ENCODE results near the gene STING1.
A peak's percentile ranks its signal among the peaks of the same experiment; 100 is the strongest.

The STING1 gene

GRCh38 chr5:139439013-139439903 is 43.3 kb downstream of the STING1 start, which contains the start of gene DNAJC18:
TSS of gene DNAJC18 (minus strand) at chr5:139439525. CDS start at chr5:139439445, 80 bp downstream.
- Histone ChIP-seq H4K20me1 (ENCODE audit: insufficient read depth, low read length, poor library complexity, severe bottlenecking) (no peaks in the 10 kb centered on the region), H3K79me2 (ENCODE audit: insufficient read depth, low read length) (no peaks in the 10 kb centered on the region), H3K9me3 (ENCODE audit: insufficient read depth, low read depth, low read length) (no peaks in the 10 kb centered on the region), H3K4me2 (ENCODE audit: low read depth, low read length, poor library complexity, severe bottlenecking) (peak within 1 kb of the TSS; percentile 96), H3K4me1 (ENCODE audit: insufficient read depth, low read length, poor library complexity, severe bottlenecking) (peaks cover 43% of the 10 kb centered on the region), H3K4me3 (ENCODE audit: low read length, poor library complexity, severe bottlenecking) (peak within 1 kb of the TSS; percentile 93), H3F3A (ENCODE audit: low read depth) (no peaks in the 10 kb centered on the region), H3K36me3 (ENCODE audit: insufficient read depth, low read length) (no peaks in the 10 kb centered on the region), H3K9me2 (replicated peaks; ENCODE audit: low read depth, low read length) (no peaks in the 10 kb centered on the region), H3K9ac (ENCODE audit: low read depth, low read length, poor library complexity, severe bottlenecking) (peak within 1 kb of the TSS; percentile 87), H2AFZ (ENCODE audit: low read length) (peak within 1 kb of the TSS; percentile 97), H3K27me3 (ENCODE audit: insufficient read depth, low read length, poor library complexity, severe bottlenecking) (no peaks in the 10 kb centered on the region)
- TF ChIP-seq EZH2phosphoT487 (IDR thresholded peaks at IDR 0.05; ENCODE audit: borderline replicate concordance) (no peak), CTCF (conservative IDR thresholded peaks at IDR 0.05; ENCODE audit: low read length) (no peak)

GRCh38 chr5:139438707-139439012 is 43.9 kb downstream of the STING1 start:
- no peaks in the 10 kb centered on the region for H3K9me3 ChIP-seq (ENCODE audit: insufficient read depth, low read depth, low read length)
- no peaks in the 10 kb centered on the region for H3F3A ChIP-seq (ENCODE audit: low read depth)
- peak overlapping the region; percentile 96 for H3K4me2 ChIP-seq (ENCODE audit: low read depth, low read length, poor library complexity, severe bottlenecking)
- no peaks in the 10 kb centered on the region for H4K20me1 ChIP-seq (ENCODE audit: insufficient read depth, low read length, poor library complexity, severe bottlenecking)
- no peak for TF ChIP-seq CTCF (conservative IDR thresholded peaks at IDR 0.05; ENCODE audit: low read length)
- H3K9ac ChIP-seq (ENCODE audit: low read depth, low read length, poor library complexity, severe bottlenecking), result peak overlapping the region; percentile 87
- H3K9me2 ChIP-seq (replicated peaks; ENCODE audit: low read depth, low read length), result no peaks in the 10 kb centered on the region
- H3K79me2 ChIP-seq (ENCODE audit: insufficient read depth, low read length), result no peaks in the 10 kb centered on the region
- H3K4me3 ChIP-seq (ENCODE audit: low read length, poor library complexity, severe bottlenecking), result peak overlapping the region; percentile 93
- no peaks in the 10 kb centered on the region for H3K27me3 ChIP-seq (ENCODE audit: insufficient read depth, low read length, poor library complexity, severe bottlenecking)
- peak overlapping the region; percentile 97; the same call in 1 of the 2 replicates for H2AFZ ChIP-seq (ENCODE audit: low read length)
- H3K4me1 ChIP-seq (ENCODE audit: insufficient read depth, low read length, poor library complexity, severe bottlenecking), result peaks cover 37% of the 10 kb centered on the region
- no peaks in the 10 kb centered on the region for H3K36me3 ChIP-seq (ENCODE audit: insufficient read depth, low read length)

GRCh38 chr5:139435676-139436075 is 46.9 kb downstream of the STING1 start:
- Histone ChIP-seq H3K9me3 (ENCODE audit: insufficient read depth, low read depth, low read length) (no peaks in the 10 kb centered on the region), H3K36me3 (ENCODE audit: insufficient read depth, low read length) (no peaks in the 10 kb centered on the region), H3K27me3 (ENCODE audit: insufficient read depth, low read length, poor library complexity, severe bottlenecking) (no peaks in the 10 kb centered on the region), H3K4me3 (ENCODE audit: low read length, poor library complexity, severe bottlenecking) (no peak overlapping the region), H3K9me2 (replicated peaks; ENCODE audit: low read depth, low read length) (no peaks in the 10 kb centered on the region), H3F3A (ENCODE audit: low read depth) (no peaks in the 10 kb centered on the region), H3K4me1 (ENCODE audit: insufficient read depth, low read length, poor library complexity, severe bottlenecking) (peaks cover 28% of the 10 kb centered on the region), H3K9ac (ENCODE audit: low read depth, low read length, poor library complexity, severe bottlenecking) (no peak overlapping the region), H3K4me2 (ENCODE audit: low read depth, low read length, poor library complexity, severe bottlenecking) (no peak overlapping the region), H4K20me1 (ENCODE audit: insufficient read depth, low read length, poor library complexity, severe bottlenecking) (no peaks in the 10 kb centered on the region), H3K79me2 (ENCODE audit: insufficient read depth, low read length) (no peaks in the 10 kb centered on the region), H2AFZ (ENCODE audit: low read length) (no peak overlapping the region)
- TF ChIP-seq EZH2phosphoT487 (IDR thresholded peaks at IDR 0.05; ENCODE audit: borderline replicate concordance), result no peak
- no peak for TF ChIP-seq CTCF (conservative IDR thresholded peaks at IDR 0.05; ENCODE audit: low read length)
